Stimulated activated naive CD8-positive, alpha-beta T cell treated with anti-CD3 and anti-CD28 coated beads, Interleukin-15, Interleukin-2, amounts not matched to agents 100 ng/mL and 50 ng/mL, for 24 hours (primary cell): ENCODE data around the gene UBQLN4.

Experiments used
- H3K27ac Mint-ChIP-seq: one replicate; pipeline ENCODE4 v1.8.0; 2021; ENCODE audit warnings: mild to moderate bottlenecking, mixed read lengths
- H3K27me3 Mint-ChIP-seq: one replicate; pipeline ENCODE4 v1.8.0; 2021; ENCODE audit warnings: mixed read lengths
- H3K36me3 Mint-ChIP-seq: one replicate; pipeline ENCODE4 v1.8.0; 2021; ENCODE audit warnings: low read depth, mixed read lengths
- H3K4me1 Mint-ChIP-seq: one replicate; pipeline ENCODE4 v1.8.0; 2021; ENCODE audit warnings: low read depth, mixed read lengths
- H3K4me3 Mint-ChIP-seq: one replicate; pipeline ENCODE4 v1.8.0; 2021; ENCODE audit warnings: mild to moderate bottlenecking, mixed read lengths
- H3K9me3 Mint-ChIP-seq: one replicate; pipeline ENCODE4 v1.8.0; 2021; ENCODE audit warnings: mixed read lengths

Gene UBQLN4

GRCh38 chr1:156053768-156054499 is at the start of gene UBQLN4:
UBQLN4 (minus strand) TSS chr1:156053798; CDS start chr1:156053701, 97 bp downstream.
- H3K4me1 Mint-ChIP-seq = peaks cover 28% of the 10 kb centered on the region
- H3K9me3 Mint-ChIP-seq = no peaks in the 10 kb centered on the region
- no peaks in the 10 kb centered on the region for H3K27me3 Mint-ChIP-seq
- peaks cover 15% of the 10 kb centered on the region for H3K36me3 Mint-ChIP-seq
- peak within 1 kb of the TSS; percentile 98 for H3K27ac Mint-ChIP-seq
- peak within 1 kb of the TSS; percentile 95 for H3K4me3 Mint-ChIP-seq

- Mint-ChIP-seq H3K36me3 (no peaks in the 10 kb centered on the region), H3K27me3 (peaks cover 4% of the 10 kb centered on the region), H3K4me1 (peaks cover 92% of the 10 kb centered on the region), H3K27ac (peak overlapping the region; percentile 96), H3K4me3 (peak overlapping the region; percentile 26), H3K9me3 (no peaks in the 10 kb centered on the region)
Observed at GRCh38 chr1:156102633-156103511, 49.3 kb upstream of the UBQLN4 start.

GRCh38 chr1:156101880-156102279 is 48.3 kb upstream of the UBQLN4 start:
- H3K9me3 Mint-ChIP-seq = no peaks in the 10 kb centered on the region
- H3K4me1 Mint-ChIP-seq = peaks cover 92% of the 10 kb centered on the region
- peaks cover 7% of the 10 kb centered on the region for H3K27me3 Mint-ChIP-seq
- peak overlapping the region; percentile 10 for H3K27ac Mint-ChIP-seq
- H3K36me3 Mint-ChIP-seq = peaks cover 3% of the 10 kb centered on the region
- no peak overlapping the region for H3K4me3 Mint-ChIP-seq

- Mint-ChIP-seq H3K4me1 (peaks cover 92% of the 10 kb centered on the region), H3K4me3 (peak overlapping the region; percentile 5), H3K27ac (peak overlapping the region; percentile 61), H3K36me3 (peaks cover 5% of the 10 kb centered on the region), H3K27me3 (peaks cover 9% of the 10 kb centered on the region), H3K9me3 (no peaks in the 10 kb centered on the region)
Observed at GRCh38 chr1:156100205-156100995, 46.8 kb upstream of the UBQLN4 start.

- Mint-ChIP-seq H3K4me1 (peaks cover 84% of the 10 kb centered on the region), H3K9me3 (no peaks in the 10 kb centered on the region), H3K4me3 (no peak overlapping the region), H3K27me3 (peaks cover 11% of the 10 kb centered on the region), H3K36me3 (peaks cover 5% of the 10 kb centered on the region), H3K27ac (no peak overlapping the region)
Observed at GRCh38 chr1:156099282-156099681, 45.7 kb upstream of the UBQLN4 start.

GRCh38 chr1:156098784-156099183 is 45.2 kb upstream of the UBQLN4 start:
- no peaks in the 10 kb centered on the region for H3K9me3 Mint-ChIP-seq
- peaks cover 5% of the 10 kb centered on the region for H3K36me3 Mint-ChIP-seq
- peak overlapping the region; percentile 97 for H3K27ac Mint-ChIP-seq
- H3K4me3 Mint-ChIP-seq = no peak overlapping the region
- peaks cover 11% of the 10 kb centered on the region for H3K27me3 Mint-ChIP-seq
- H3K4me1 Mint-ChIP-seq = peaks cover 79% of the 10 kb centered on the region

GRCh38 chr1:156097499-156098178 is 44.0 kb upstream of the UBQLN4 start:
- peaks cover 5% of the 10 kb centered on the region for H3K36me3 Mint-ChIP-seq
- peaks cover 15% of the 10 kb centered on the region for H3K27me3 Mint-ChIP-seq
- H3K4me1 Mint-ChIP-seq = peaks cover 68% of the 10 kb centered on the region
- peak overlapping the region; percentile 72 for H3K4me3 Mint-ChIP-seq
- H3K9me3 Mint-ChIP-seq = no peaks in the 10 kb centered on the region
- peak overlapping the region; percentile 97 for H3K27ac Mint-ChIP-seq

GRCh38 chr1:156096640-156097391 is 43.2 kb upstream of the UBQLN4 start:
- Mint-ChIP-seq H3K27ac (peak overlapping the region; percentile 97), H3K4me1 (peaks cover 63% of the 10 kb centered on the region), H3K9me3 (no peaks in the 10 kb centered on the region), H3K27me3 (peaks cover 18% of the 10 kb centered on the region), H3K4me3 (peak overlapping the region; percentile 72), H3K36me3 (peaks cover 5% of the 10 kb centered on the region)

GRCh38 chr1:156095906-156096508 is 42.4 kb upstream of the UBQLN4 start:
- peaks cover 18% of the 10 kb centered on the region for H3K27me3 Mint-ChIP-seq
- no peaks in the 10 kb centered on the region for H3K9me3 Mint-ChIP-seq
- peaks cover 5% of the 10 kb centered on the region for H3K36me3 Mint-ChIP-seq
- H3K27ac Mint-ChIP-seq = peak overlapping the region; percentile 97
- peaks cover 55% of the 10 kb centered on the region for H3K4me1 Mint-ChIP-seq
- peak overlapping the region; percentile 35 for H3K4me3 Mint-ChIP-seq

- Mint-ChIP-seq H3K9me3 (no peaks in the 10 kb centered on the region), H3K27me3 (peaks cover 19% of the 10 kb centered on the region)
Observed at GRCh38 chr1:156091610-156092009, 38.0 kb upstream of the UBQLN4 start.

GRCh38 chr1:156090840-156091188 is 37.2 kb upstream of the UBQLN4 start:
- H3K9me3 Mint-ChIP-seq = no peaks in the 10 kb centered on the region
- no peaks in the 10 kb centered on the region for H3K36me3 Mint-ChIP-seq
- H3K27ac Mint-ChIP-seq = no peak overlapping the region
- H3K4me1 Mint-ChIP-seq = peaks cover 14% of the 10 kb centered on the region
- H3K4me3 Mint-ChIP-seq = no peak overlapping the region
- peaks cover 26% of the 10 kb centered on the region for H3K27me3 Mint-ChIP-seq

More at GRCh38 chr1:156091610-156092009, 38.0 kb upstream of the UBQLN4 start:
- Mint-ChIP-seq H3K27ac (no peak overlapping the region), H3K4me1 (peaks cover 22% of the 10 kb centered on the region), H3K4me3 (no peak overlapping the region), H3K36me3 (no peaks in the 10 kb centered on the region)

GRCh38 chr1:156090138-156090839 is 36.7 kb upstream of the UBQLN4 start:
- H3K4me1 Mint-ChIP-seq = peaks cover 10% of the 10 kb centered on the region
- peaks cover 30% of the 10 kb centered on the region for H3K27me3 Mint-ChIP-seq
- no peak overlapping the region for H3K4me3 Mint-ChIP-seq
- no peaks in the 10 kb centered on the region for H3K9me3 Mint-ChIP-seq
- no peak overlapping the region for H3K27ac Mint-ChIP-seq
- H3K36me3 Mint-ChIP-seq = no peaks in the 10 kb centered on the region

- H3K9me3 Mint-ChIP-seq = no peaks in the 10 kb centered on the region
- H3K27me3 Mint-ChIP-seq = peaks cover 33% of the 10 kb centered on the region
- no peaks in the 10 kb centered on the region for H3K36me3 Mint-ChIP-seq
- H3K27ac Mint-ChIP-seq = no peak overlapping the region
- H3K4me1 Mint-ChIP-seq = peaks cover 7% of the 10 kb centered on the region
- no peak overlapping the region for H3K4me3 Mint-ChIP-seq
Observed at GRCh38 chr1:156089704-156090103, 36.1 kb upstream of the UBQLN4 start.
